Aorta (tissue), 5 donors: Measurements from ENCODE around the gene BECN2. TPM values are rescaled to one million over a fixed set of nuclear protein-coding genes. Genes with fewer than 3 reads are reported as not detected.

Experiments used
- ATAC-seq: fragments of 200-7000 bp; cut with Tn5 transposase; one replicate; pipeline ENCODE4 v1.9.1; 2022; ENCODE audit warnings: moderate library complexity; ENCODE audit not compliant: low FRiP score
- DNase-seq, 2 donors: peaks; one replicate each; pipeline ENCODE4 v3.0.0-alpha.2; 2020
- H3K27ac ChIP-seq, 2 donors: one replicate each; pipeline ENCODE4 v1.5.1; 2013; ENCODE audit warnings: low read length in 2 of 2, mild to moderate bottlenecking in 2 of 2, moderate library complexity in 2 of 2, control low read depth in 1 of 2, inconsistent platforms in 1 of 2, low read depth in 1 of 2
- H3K27me3 ChIP-seq, 2 donors: one replicate each; pipeline ENCODE4 v1.6.1; 2013; ENCODE audit warnings: control low read depth in 1 of 2, low read length in 1 of 2, mild to moderate bottlenecking in 1 of 2, moderate library complexity in 1 of 2; ENCODE audit not compliant: insufficient read depth in 2 of 2, control insufficient read depth in 1 of 2
- H3K36me3 ChIP-seq, 2 donors: one replicate each; pipeline ENCODE4 v1.6.1; 2013; ENCODE audit warnings: control low read depth in 1 of 2, low read length in 1 of 2, mild to moderate bottlenecking in 1 of 2; ENCODE audit not compliant: insufficient read depth in 2 of 2, control insufficient read depth in 1 of 2
- H3K4me1 ChIP-seq, 2 donors: one replicate each; pipeline ENCODE4 v1.6.1; 2013; ENCODE audit warnings: low read length in 2 of 2, control low read depth in 1 of 2, mild to moderate bottlenecking in 1 of 2, moderate library complexity in 1 of 2; ENCODE audit not compliant: insufficient read depth in 2 of 2, control insufficient read depth in 1 of 2
- H3K4me3 ChIP-seq, 2 donors: one replicate each; pipeline ENCODE4 v1.5.1; 2013; ENCODE audit warnings: low read length in 2 of 2, control low read depth in 1 of 2, mild to moderate bottlenecking in 1 of 2
- H3K9me3 ChIP-seq: one replicate; pipeline ENCODE4 v1.6.1; 2013; ENCODE audit warnings: mild to moderate bottlenecking, low read length; ENCODE audit not compliant: control insufficient read depth
- WGBS, 2 donors: extraction: QIAGEN DNeasy Blood & Tissue Kit; methylation state at CpG; one replicate each; pipeline ENCODE4 v1.1.7; 2013; 5-methylcytosine and 5-hydroxymethylcytosine counted together
- intact Hi-C, 2 donors: fragments of 100-400 bp; cut with DNase I; formaldehyde crosslinking; loops; one replicate each; pipeline versions ENCODE4 v1.14.2 to v1.15.0; 2022
- polyA plus RNA-seq, 2 donors: library from polyadenylated mRNA; stranded (reverse); fragments of 200-250 nt; gene quantifications; one replicate each; pipeline ENCODE4 v1.2.3, GENCODE V29; 2013
- total RNA-seq, 2 donors: library from RNA; stranded (reverse); fragmentation: NEBNext Ultra II Directional; extraction: Animal tissue kit (Norgen Biotek cat#: 25700); gene quantifications; one replicate each; pipeline ENCODE4 v1.2.1, GENCODE V29; 2021
- donor health status: healthy with polysubstance abuse.
- donor health status: Bipolar disorder and iron deficiency.
- donor health status: DM: no; HTN: no; CAD: no.
- donor health status: DM: no; HTN: no; CAD: no.
- donor health status: DM: yes; HTN: yes; CAD: no.

BECN2 gene
- total and polyA plus RNA-seq, 4 donors, result not detected

- no peaks in the 10 kb centered on the region for H3K27me3 ChIP-seq
- no peak overlapping the region for H3K4me3 ChIP-seq
- no peak for ATAC-seq
- no peaks in the 10 kb centered on the region for H3K9me3 ChIP-seq
- WGBS, 2 donors, result 92 to 93% methylated on average over 5 of the region's 5 CpGs
- intact Hi-C loops, result no loop called here
- H3K27ac ChIP-seq, result no peak overlapping the region
- DNase-seq, result no peak
- no peaks in the 10 kb centered on the region for H3K4me1 ChIP-seq
- H3K36me3 ChIP-seq, result no peaks in the 10 kb centered on the region
These were observed 35.2 kb downstream of the BECN2 start for GRCh38 chr1:241992734-241993133.

- intact Hi-C loops, result no loop called here
- 90 to 92% methylated on average over 9 of the region's 9 CpGs for WGBS, 2 donors
- H3K4me1 ChIP-seq, result no peaks in the 10 kb centered on the region
- no peak overlapping the region for H3K27ac ChIP-seq
- no peak for DNase-seq
- H3K4me3 ChIP-seq, result no peak overlapping the region
- H3K9me3 ChIP-seq, result no peaks in the 10 kb centered on the region
- H3K36me3 ChIP-seq, result no peaks in the 10 kb centered on the region
- no peak for ATAC-seq
- H3K27me3 ChIP-seq, result no peaks in the 10 kb centered on the region
These were observed 36.6 kb downstream of the BECN2 start for GRCh38 chr1:241994171-241994570.

GRCh38 chr1:241997401-241997998 lies 39.9 kb downstream of the BECN2 start:
- ATAC-seq (no peak), DNase-seq (no peak)
- H3K27ac ChIP-seq, result no peak overlapping the region
- intact Hi-C loops, result no loop called here
- no peaks in the 10 kb centered on the region for H3K4me1 ChIP-seq
- WGBS, 2 donors, result 75 to 76% methylated on average over 12 of the region's 12 CpGs
- H3K27me3 ChIP-seq, result no peaks in the 10 kb centered on the region
- H3K9me3 ChIP-seq, result no peaks in the 10 kb centered on the region
- H3K4me3 ChIP-seq, result no peak overlapping the region
- no peaks in the 10 kb centered on the region for H3K36me3 ChIP-seq

- Histone ChIP-seq H3K36me3 (no peaks in the 10 kb centered on the region), H3K4me3 (no peak overlapping the region), H3K27me3 (no peaks in the 10 kb centered on the region), H3K27ac (no peak overlapping the region), H3K4me1 (no peaks in the 10 kb centered on the region), H3K9me3 (no peaks in the 10 kb centered on the region)
- DNase-seq (peak; percentile 84 to 87), ATAC-seq (peak; percentile 63)
- WGBS, 2 donors, result 6 to 10% methylated on average over 20 of the region's 20 CpGs
- intact Hi-C loops, result no loop called here
These were observed 40.9 kb downstream of the BECN2 start for GRCh38 chr1:241998412-241998921.

GRCh38 chr1:241999026-241999425 lies 41.5 kb downstream of the BECN2 start, which contains the start of gene MAP1LC3C:
Gene MAP1LC3C (minus strand): TSS chr1:241999098. CDS start chr1:241999008, 90 bp downstream.
- no peak for ATAC-seq
- WGBS, 2 donors, result 51 to 63% methylated on average over 4 of the region's 4 CpGs
- Histone ChIP-seq H3K9me3 (no peaks in the 10 kb centered on the region), H3K36me3 (no peaks in the 10 kb centered on the region), H3K4me3 (no peak within 1 kb of the TSS), H3K4me1 (no peaks in the 10 kb centered on the region), H3K27ac (no peak within 1 kb of the TSS), H3K27me3 (no peaks in the 10 kb centered on the region)
- intact Hi-C loops, result no loop called here
- DNase-seq, result no peak

- intact Hi-C loops, result no loop called here
- DNase-seq (no peak), ATAC-seq (no peak)
- Histone ChIP-seq H3K27ac (no peak overlapping the region), H3K4me3 (no peak overlapping the region), H3K4me1 (no peaks in the 10 kb centered on the region), H3K27me3 (no peaks in the 10 kb centered on the region), H3K36me3 (no peaks in the 10 kb centered on the region), H3K9me3 (no peaks in the 10 kb centered on the region)
- WGBS, 2 donors, result 84 to 92% methylated on average over 7 of the region's 7 CpGs
These were observed 42.9 kb downstream of the BECN2 start for GRCh38 chr1:242000434-242000833.

GRCh38 chr1:242002072-242002471 lies 44.5 kb downstream of the BECN2 start:
- 70 to 76% methylated on average over 5 of the region's 5 CpGs for WGBS, 2 donors
- DNase-seq (no peak), ATAC-seq (no peak)
- intact Hi-C loops, result no loop called here
- Histone ChIP-seq H3K4me1 (no peaks in the 10 kb centered on the region), H3K27me3 (no peaks in the 10 kb centered on the region), H3K27ac (no peak overlapping the region), H3K4me3 (no peak overlapping the region), H3K36me3 (no peaks in the 10 kb centered on the region), H3K9me3 (no peaks in the 10 kb centered on the region)

GRCh38 chr1:242002510-242002909 lies 44.9 kb downstream of the BECN2 start:
- intact Hi-C loops, result no loop called here
- Histone ChIP-seq H3K27me3 (no peaks in the 10 kb centered on the region), H3K4me1 (no peaks in the 10 kb centered on the region), H3K9me3 (no peaks in the 10 kb centered on the region), H3K4me3 (no peak overlapping the region), H3K36me3 (no peaks in the 10 kb centered on the region), H3K27ac (no peak overlapping the region)
- no peak for ATAC-seq
- DNase-seq, result no peak
- WGBS, 2 donors, result 77% methylated on average over 4 of the region's 4 CpGs

- no peak for ATAC-seq
- intact Hi-C loops, result no loop called here
- Histone ChIP-seq H3K4me1 (no peaks in the 10 kb centered on the region), H3K27ac (no peak overlapping the region), H3K36me3 (no peaks in the 10 kb centered on the region), H3K9me3 (no peaks in the 10 kb centered on the region), H3K4me3 (no peak overlapping the region), H3K27me3 (no peaks in the 10 kb centered on the region)
- 93 to 94% methylated on average over 5 of the region's 5 CpGs for WGBS, 2 donors
- DNase-seq, result no peak
These were observed 47.4 kb downstream of the BECN2 start for GRCh38 chr1:242004751-242005495.
